ENCODE data around the gene PTGIS. TPM values are rescaled to one million over a fixed set of nuclear protein-coding genes. Genes with fewer than 3 reads are reported as not detected.

PTGIS gene
- total and polyA plus RNA-seq, 2 donors (not counting 3 experiments of a cell fraction or from before 2014, with no cell fraction given) = 6.2 to 11.8 TPM

DNA sequence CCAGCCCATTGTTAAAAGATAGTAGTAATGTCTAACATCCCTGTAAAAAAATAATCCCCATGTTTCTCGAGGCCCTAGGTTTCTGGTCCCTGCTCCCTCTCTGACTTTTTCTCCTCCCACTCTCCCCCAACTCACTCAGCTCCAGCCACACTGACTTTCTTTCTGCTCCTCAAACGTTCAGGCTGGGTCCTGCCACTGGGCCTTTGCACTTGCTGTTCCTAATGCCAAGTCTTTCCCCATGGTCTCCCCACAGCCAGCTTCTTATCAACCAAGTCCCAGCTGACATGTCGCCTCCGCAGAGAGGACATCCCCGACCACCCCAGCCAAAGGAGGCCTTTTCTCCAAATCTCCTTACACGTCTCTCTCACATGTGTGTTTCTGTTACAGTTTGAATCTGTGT lies 21.8 kb upstream of the PTGIS start:
- Histone ChIP-seq H3K4me1 (ENCODE audit: control insufficient read depth, extremely low read depth, insufficient read depth, low read length) (peaks cover 11% of the 10 kb centered on the region), H4K20me1 (replicated peaks; ENCODE audit: control insufficient read depth, extremely low read depth, insufficient read depth, low read length) (no peaks in the 10 kb centered on the region), H3K9ac (replicated peaks; ENCODE audit: extremely low read depth, insufficient read depth, low read length) (no peak overlapping the region), H3K9me3 (replicated peaks; ENCODE audit: control insufficient read depth, insufficient read depth, low read length) (no peaks in the 10 kb centered on the region), H3K4me3 (replicated peaks in 1 of 3; ENCODE audit: insufficient read depth in 1 of 3, low read depth in 1 of 3, low read length in 3 of 3) (no peak overlapping the region), H3K4me2 (ENCODE audit: insufficient read depth, low read length) (no peak overlapping the region), H2AFZ (ENCODE audit: low read depth, low read length) (no peak overlapping the region), H3K27me3 (ENCODE audit: control insufficient read depth in 2 of 2, insufficient read depth in 2 of 2, low read length in 2 of 2) (no peaks in the 10 kb centered on the region), H3K36me3 (ENCODE audit: control insufficient read depth in 2 of 2, extremely low read depth in 1 of 2, insufficient read depth in 2 of 2, low read length in 2 of 2) (no peaks in the 10 kb centered on the region), H3K27ac (ENCODE audit: insufficient read depth, low read depth, low read length) (no peak overlapping the region), H3K9me1 (replicated peaks; ENCODE audit: control insufficient read depth, extremely low read depth, insufficient read depth, low read length) (no peaks in the 10 kb centered on the region), H3K79me2 (ENCODE audit: control insufficient read depth, insufficient read depth, low read length) (no peaks in the 10 kb centered on the region)
- TF ChIP-seq POLR2A (IDR thresholded peaks at IDR 0.05; ENCODE audit: low read depth, low read length) = no peak
- TF ChIP-seq, protein P1, sequence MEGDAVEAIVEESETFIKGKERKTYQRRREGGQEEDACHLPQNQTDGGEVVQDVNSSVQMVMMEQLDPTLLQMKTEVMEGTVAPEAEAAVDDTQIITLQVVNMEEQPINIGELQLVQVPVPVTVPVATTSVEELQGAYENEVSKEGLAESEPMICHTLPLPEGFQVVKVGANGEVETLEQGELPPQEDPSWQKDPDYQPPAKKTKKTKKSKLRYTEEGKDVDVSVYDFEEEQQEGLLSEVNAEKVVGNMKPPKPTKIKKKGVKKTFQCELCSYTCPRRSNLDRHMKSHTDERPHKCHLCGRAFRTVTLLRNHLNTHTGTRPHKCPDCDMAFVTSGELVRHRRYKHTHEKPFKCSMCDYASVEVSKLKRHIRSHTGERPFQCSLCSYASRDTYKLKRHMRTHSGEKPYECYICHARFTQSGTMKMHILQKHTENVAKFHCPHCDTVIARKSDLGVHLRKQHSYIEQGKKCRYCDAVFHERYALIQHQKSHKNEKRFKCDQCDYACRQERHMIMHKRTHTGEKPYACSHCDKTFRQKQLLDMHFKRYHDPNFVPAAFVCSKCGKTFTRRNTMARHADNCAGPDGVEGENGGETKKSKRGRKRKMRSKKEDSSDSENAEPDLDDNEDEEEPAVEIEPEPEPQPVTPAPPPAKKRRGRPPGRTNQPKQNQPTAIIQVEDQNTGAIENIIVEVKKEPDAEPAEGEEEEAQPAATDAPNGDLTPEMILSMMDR (IDR thresholded peaks at IDR 0.05; ENCODE audit: extremely low read depth in 1 of 2, insufficient read depth in 1 of 2, low read depth in 1 of 2, low read length in 2 of 2) = no peak
- TF ChIP-seq, protein P2, sequence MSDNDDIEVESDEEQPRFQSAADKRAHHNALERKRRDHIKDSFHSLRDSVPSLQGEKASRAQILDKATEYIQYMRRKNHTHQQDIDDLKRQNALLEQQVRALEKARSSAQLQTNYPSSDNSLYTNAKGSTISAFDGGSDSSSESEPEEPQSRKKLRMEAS (IDR thresholded peaks at IDR 0.05; ENCODE audit: insufficient read depth, insufficient read length) = no peak
- no peak for TF ChIP-seq GATA2 (IDR thresholded peaks at IDR 0.05; ENCODE audit: insufficient read depth, insufficient read length, low read depth, low read length)
- no peak for TF ChIP-seq FOS (IDR thresholded peaks at IDR 0.05; ENCODE audit: borderline replicate concordance, insufficient read depth, low read length)
- no peak for TF ChIP-seq POLR2AphosphoS5 (IDR thresholded peaks at IDR 0.05; ENCODE audit: insufficient read depth, low read depth, low read length)
- no peak for TF ChIP-seq MYC (IDR thresholded peaks at IDR 0.05; ENCODE audit: low read depth, low read length)
- no peak for TF ChIP-seq EZH2 (IDR thresholded peaks at IDR 0.05; ENCODE audit: borderline replicate concordance, low read depth, low read length, severe bottlenecking)
- no peak for TF ChIP-seq JUN (IDR thresholded peaks at IDR 0.05; ENCODE audit: borderline replicate concordance, insufficient read depth, insufficient read length, low read depth)
- ChIA-PET POLR2A (no interaction called here), CTCF (interaction anchor here (1.4 kb wide), 2 partner anchors 14 to 48 kb away, joined by 4 to 5 read pairs; no protein-coding TSS in a partner anchor)
- no TSS peak for BruUV-seq (replicated peaks)
- no peak for DNase-seq (ENCODE audit: low read depth, low spot score)
- dilution Hi-C loops (cut with MboI; ENCODE audit: extremely low pct_ligation_motif_present, low sequenced_read_pairs) = no loop called here
- no peak for FAIRE-seq
- intact Hi-C loops (cut with micrococcal nuclease) = no loop called here
